HepG2 (cell line): Measurements from ENCODE around the gene RILPL1. TPM values are rescaled to one million over a fixed set of nuclear protein-coding genes. Genes with fewer than 3 reads are reported as not detected.

ENCODE experiments used
- ATAC-seq: fragments of 200-7000 bp; cut with Tn5 transposase; 3 replicates; pipeline ENCODE4 v1.9.1; 2020; ENCODE audit warnings: mild to moderate bottlenecking, moderate library complexity
- BruUV-seq: library from RNA; stranded (reverse); fragments of 400-500 nt; replicated peaks from 2 replicates; lab custom pipeline; 2021; lab: Mats Ljungman, UMichigan
- CTCF ChIA-PET: fragments of 300-600 bp; formaldehyde crosslinking; extraction: SDS; loops from one replicate; lab custom pipeline; 2021; ENCODE audit warnings: low total read pairs, inconsistent platforms, low intra/inter-chr PET ratio; lab: Yijun Ruan, JAX
- POLR2A ChIA-PET: fragments of 350-600 bp; sonication (Branson Sonifier 250); formaldehyde crosslinking; loops from one replicate; lab custom pipeline; 2020; ENCODE audit warnings: antibody characterized with exemption, inconsistent platforms; lab: Yijun Ruan, JAX
- DNase-seq: peaks from one replicate; pipeline ENCODE4 v3.0.0-alpha.2; 2015; ENCODE audit warnings: low spot score
- FAIRE-seq: peaks from 3 replicates; lab custom pipeline; 2011; peaks lifted over from hg19 to GRCh38; lab: Jason Lieb, UNC
- H2AFZ ChIP-seq: one replicate; pipeline ENCODE4 v1.6.1; 2011; ENCODE audit warnings: low read length, inconsistent platforms
- H3K27ac ChIP-seq: fragments of 300-600 bp; 3 replicates; pipeline ENCODE4 v1.8.0; 2011; ENCODE audit warnings: mixed run types, mild to moderate bottlenecking, mixed read lengths, low read length, inconsistent platforms; ENCODE audit not compliant: insufficient read depth; ENCODE audit errors: extremely low read length
- H3K27me3 ChIP-seq, 2 experiments: fragments of 200-600 bp in 1 of 2; 2 replicates in 1 of 2; 3 replicates in 1 of 2; pipeline versions ENCODE4 v1.6.0 to v1.8.0; 2011; ENCODE audit warnings: low read length in 2 of 2, mild to moderate bottlenecking in 2 of 2, moderate library complexity in 2 of 2, inconsistent platforms in 1 of 2; ENCODE audit not compliant: insufficient read depth in 2 of 2, control insufficient read depth in 1 of 2
- H3K36me3 ChIP-seq, 2 experiments: fragments of 200-600 bp in 1 of 2; replicated peaks in 1 of 2; 2 replicates in 1 of 2; 3 replicates in 1 of 2; pipeline versions ENCODE4 v1.5.1 to v1.8.0; 2011; ENCODE audit warnings: low read length in 2 of 2, inconsistent platforms in 1 of 2; ENCODE audit not compliant: insufficient read depth in 2 of 2, control insufficient read depth in 1 of 2
- H3K4me1 ChIP-seq: 2 replicates; pipeline ENCODE4 v1.5.1; 2012; ENCODE audit warnings: low read length, inconsistent platforms; ENCODE audit not compliant: insufficient read depth
- H3K4me2 ChIP-seq: 2 replicates; pipeline ENCODE4 v1.6.0; 2011; ENCODE audit warnings: low read depth, low read length, inconsistent platforms
- H3K4me3 ChIP-seq, 3 experiments: fragments of 200-600 bp in 1 of 3; sonication (generic), shearing (Covaris generic) in 1 of 3; replicated peaks in 1 of 3; 2 replicates each; pipeline ENCODE4 v1.5.1; 2011 to 2016; ENCODE audit warnings: low read length in 3 of 3, inconsistent platforms in 2 of 3, low read depth in 2 of 3, mild to moderate bottlenecking in 2 of 3, control low read depth in 1 of 3, mixed read lengths in 1 of 3; ENCODE audit not compliant: insufficient read depth in 1 of 3
- H3K79me2 ChIP-seq: one replicate; pipeline ENCODE4 v1.6.1; 2011; ENCODE audit warnings: low read length, inconsistent platforms; ENCODE audit not compliant: insufficient read depth
- H3K9ac ChIP-seq: 2 replicates; pipeline ENCODE4 v1.6.0; 2011; ENCODE audit warnings: mild to moderate bottlenecking, low read depth, low read length, inconsistent platforms; ENCODE audit not compliant: insufficient read depth
- H3K9me3 ChIP-seq: 2 replicates; pipeline ENCODE4 v1.5.1; 2012; ENCODE audit warnings: mild to moderate bottlenecking, low read length
- H4K20me1 ChIP-seq: 2 replicates; pipeline ENCODE4 v1.6.0; 2011; ENCODE audit warnings: inconsistent platforms, mild to moderate bottlenecking, low read length, moderate library complexity; ENCODE audit not compliant: insufficient read depth
- ARNTL ChIP-seq: sonication (generic); formaldehyde crosslinking; IDR thresholded peaks from 2 replicates; pipeline ENCODE4 v1.4.0; 2020; ENCODE audit warnings: mild to moderate bottlenecking, missing genetic modification reagents
- CEBPB ChIP-seq: IDR thresholded peaks from 2 replicates; pipeline ENCODE4 v1.6.1; 2011; ENCODE audit warnings: low read depth, low read length, improper control_type of control experiment, borderline replicate concordance
- DMAP1 ChIP-seq: IDR thresholded peaks from 2 replicates; pipeline ENCODE4 v1.6.1; 2016
- FOXP1 ChIP-seq, 2 experiments: fragments of 450-650 bp in 1 of 2; IDR thresholded peaks; 2 replicates each; pipeline ENCODE4 v1.6.1; 2017 to 2018; ENCODE audit warnings: antibody characterized with exemption in 1 of 2
- GATAD2A ChIP-seq: IDR thresholded peaks from 2 replicates; pipeline ENCODE4 v1.6.1; 2016
- HNF1A ChIP-seq, 2 experiments: sonication (generic) in 1 of 2; formaldehyde crosslinking in 1 of 2; IDR thresholded peaks; 2 replicates each; pipeline versions ENCODE4 v1.4.0 to v1.6.1; 2016 to 2020; ENCODE audit warnings: borderline replicate concordance in 1 of 2, low read depth in 1 of 2, mild to moderate bottlenecking in 1 of 2, missing genetic modification reagents in 1 of 2
- NFIB ChIP-seq: sonication (generic); formaldehyde crosslinking; IDR thresholded peaks from 2 replicates; pipeline ENCODE4 v1.9.0; 2021; ENCODE audit warnings: missing genetic modification reagents, mild to moderate bottlenecking, borderline replicate concordance
- RBFOX2 ChIP-seq: fragments of 200-400 bp; formaldehyde crosslinking; IDR thresholded peaks from 2 replicates; pipeline ENCODE4 v1.6.1; 2017; ENCODE audit warnings: low read depth, mild to moderate bottlenecking, low read length
- RBM22 ChIP-seq: fragments of 200-400 bp; formaldehyde crosslinking; optimal IDR thresholded peaks from 2 replicates; pipeline ENCODE3; 2017; ENCODE audit warnings: mild to moderate bottlenecking, low read length, moderate library complexity
- SATB2 ChIP-seq: sonication (generic); formaldehyde crosslinking; IDR thresholded peaks from 2 replicates; pipeline ENCODE4 v1.5.0; 2020; ENCODE audit warnings: missing genetic modification reagents
- THAP11 ChIP-seq: IDR thresholded peaks from 2 replicates; pipeline ENCODE4 v1.6.1; 2016; ENCODE audit warnings: missing biosample characterization, missing genetic modification reagents
- UBTF ChIP-seq: sonication (generic); formaldehyde crosslinking; IDR thresholded peaks from 2 replicates; pipeline ENCODE4 v1.4.0; 2020; ENCODE audit warnings: mild to moderate bottlenecking, missing genetic modification reagents
- ZBTB7B ChIP-seq: sonication (generic); formaldehyde crosslinking; IDR thresholded peaks from 2 replicates; pipeline ENCODE4 v1.4.0; 2020; ENCODE audit warnings: missing genetic modification reagents
- ZNF562 ChIP-seq: sonication (generic); formaldehyde crosslinking; IDR thresholded peaks from 2 replicates; pipeline ENCODE4 v1.8.0; 2022; ENCODE audit warnings: missing genetic modification reagents, borderline replicate concordance
- ZNF597 ChIP-seq: sonication (generic); formaldehyde crosslinking; IDR thresholded peaks from 2 replicates; pipeline ENCODE4 v1.5.0; 2020; ENCODE audit warnings: missing genetic modification reagents
- ZNF788 ChIP-seq: sonication (generic); formaldehyde crosslinking; IDR thresholded peaks from 2 replicates; pipeline ENCODE4 v1.5.0; 2020; ENCODE audit warnings: mild to moderate bottlenecking, missing genetic modification reagents, borderline replicate concordance
- WGBS: methylation state at CpG from one replicate; pipeline ENCODE4 v1.1.6; 2017; ENCODE audit warnings: low lambda C conversion rate; 5-methylcytosine and 5-hydroxymethylcytosine counted together
- in situ Hi-C: cut with HindIII; loops from 2 replicates; pipeline ENCODE4 v1.10.0; 2017; ENCODE audit warnings: low pct_unique_long_range_greater_than_20kb; ENCODE audit not compliant: extremely low pct_ligation_motif_present
- intact Hi-C: fragments of 100-400 bp; cut with micrococcal nuclease; formaldehyde crosslinking; loops from one replicate; pipeline ENCODE4 v1.10.0; 2022; ENCODE audit not compliant: unreplicated experiment
- polyA plus RNA-seq, 8 experiments: library from polyadenylated mRNA; depleted of rRNA in 3 of 8; stranded (reverse) in 7 of 8; unstranded in 1 of 8; fragments of >200 nt; fragmentation: Illumina TruSeq in 4 of 8; extraction: Trizol in 4 of 8; gene quantifications; 2 replicates each; pipeline versions ENCODE4 v1.2.1 to v1.2.3, GENCODE V29; 2011 to 2016; ENCODE audit warnings: low read depth in 4 of 8, missing spikeins in 1 of 8, mixed read lengths in 1 of 8; ENCODE audit not compliant: insufficient read depth in 1 of 8
- total RNA-seq, 5 experiments: library from RNA; depleted of rRNA; stranded (reverse); fragments of >200 nt; fragmentation: Illumina TruSeq; extraction: Trizol; gene quantifications; 2 replicates each; pipeline ENCODE4 v1.2.3, GENCODE V29; 2016; ENCODE audit warnings: low read depth in 1 of 5

The RILPL1 gene
- total and polyA plus RNA-seq, 2 of the 13 experiments (the other 11 are each of a cell fraction or from before 2014, with no cell fraction given), result 5.8 to 28.4 TPM

- Histone ChIP-seq H2AFZ (no peak overlapping the region), H3K9ac (no peak overlapping the region), H3K27me3 (no peaks in the 10 kb centered on the region), H3K4me2 (peak overlapping the region; percentile 15), H3K27ac (peak overlapping the region; percentile 72), H3K36me3 (peaks cover 12 to 16% of the 10 kb centered on the region in 2 experiments; a peak in 4 of 5 replicates), H3K4me1 (peaks cover 61% of the 10 kb centered on the region), H3K9me3 (no peaks in the 10 kb centered on the region), H3K79me2 (no peaks in the 10 kb centered on the region), H3K4me3 (no peak overlapping the region), H4K20me1 (no peaks in the 10 kb centered on the region)
- peak; percentile 97 for FAIRE-seq
- ATAC-seq, result peak; percentile 94
- peak; percentile 86 for DNase-seq
- POLR2A ChIA-PET, result interaction anchor here (0.7 to 1.4 kb wide), 5 partner anchors 12 to 108 kb away, joined by 3 to 6 read pairs (median 4); partner anchors contain the start of genes KMT5A, SBNO1 and SNRNP35
- in situ Hi-C loops (no loop called here), intact Hi-C loops (no loop called here)
- WGBS, result 1% methylated on average over 12 of the region's 12 CpGs
- CTCF ChIA-PET, result no interaction called here
- no TSS peak for BruUV-seq
- TF ChIP-seq NFIB (no peak), ZBTB7B (CRISPR knock-in tag) (peak; percentile 97), DMAP1 (CRISPR knock-in tag) (no peak; the same call in none of the 2 replicates), THAP11 (peak; percentile 52; the same call in 1 of the 2 replicates), UBTF (CRISPR knock-in tag) (peak; percentile 58), HNF1A (IDR thresholded peaks at IDR 0.05; ENCODE audit: low read depth) (no peak), HNF1A (CRISPR knock-in tag; IDR thresholded peaks at IDR 0.05; ENCODE audit: borderline replicate concordance) (peak; percentile 59; the same call in 1 of the 2 replicates), ZNF562 (CRISPR knock-in tag) (no peak), CEBPB (no peak), FOXP1 (IDR thresholded peaks at IDR 0.05) (no peak), FOXP1 (CRISPR knock-in tag; IDR thresholded peaks at IDR 0.05) (peak; percentile 71), RBFOX2 (no peak), ZNF788 (CRISPR knock-in tag) (peak; percentile 54; the same call in 1 of the 2 replicates), ZNF597 (no peak), ARNTL (CRISPR knock-in tag) (peak; percentile 97), SATB2 (no peak), RBM22 (peak; percentile 71), GATAD2A (CRISPR knock-in tag) (peak; percentile 84)
Measured at GRCh38 chr12:123472438-123472849, 61.1 kb downstream of the RILPL1 start.
